GM19023 (cell line): ENCODE measurements around the gene FAM131A.

Experiments used
- ATAC-seq: cut with Tn5 transposase; IDR thresholded peaks from one replicate; pipeline ENCODE4 v1.9.1; 2021; ENCODE audit warnings: mild to moderate bottlenecking, moderate library complexity; ENCODE audit not compliant: unreplicated experiment

FAM131A gene

DNA sequence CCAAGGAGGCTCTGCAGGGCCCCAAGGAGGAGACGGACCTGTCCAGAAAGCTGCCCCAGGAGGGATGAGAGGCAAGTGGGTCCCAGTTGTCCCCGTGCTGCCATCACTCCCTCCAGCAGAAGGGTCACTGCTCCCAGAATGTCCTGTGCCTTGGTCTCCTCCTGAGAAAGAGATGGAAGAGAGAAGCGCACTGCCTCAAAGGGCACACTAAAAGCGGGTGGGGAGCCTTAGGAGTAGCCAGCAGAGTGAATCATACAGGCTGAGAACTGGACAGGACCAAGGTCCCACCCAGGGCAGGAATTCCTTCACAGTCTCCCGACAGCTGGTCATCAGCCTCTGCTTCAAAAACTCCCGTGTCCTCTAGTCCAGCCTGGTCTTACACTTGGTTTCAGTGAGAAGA is 36.0 kb downstream of the FAM131A start:
- ATAC-seq, result no peak

DNA sequence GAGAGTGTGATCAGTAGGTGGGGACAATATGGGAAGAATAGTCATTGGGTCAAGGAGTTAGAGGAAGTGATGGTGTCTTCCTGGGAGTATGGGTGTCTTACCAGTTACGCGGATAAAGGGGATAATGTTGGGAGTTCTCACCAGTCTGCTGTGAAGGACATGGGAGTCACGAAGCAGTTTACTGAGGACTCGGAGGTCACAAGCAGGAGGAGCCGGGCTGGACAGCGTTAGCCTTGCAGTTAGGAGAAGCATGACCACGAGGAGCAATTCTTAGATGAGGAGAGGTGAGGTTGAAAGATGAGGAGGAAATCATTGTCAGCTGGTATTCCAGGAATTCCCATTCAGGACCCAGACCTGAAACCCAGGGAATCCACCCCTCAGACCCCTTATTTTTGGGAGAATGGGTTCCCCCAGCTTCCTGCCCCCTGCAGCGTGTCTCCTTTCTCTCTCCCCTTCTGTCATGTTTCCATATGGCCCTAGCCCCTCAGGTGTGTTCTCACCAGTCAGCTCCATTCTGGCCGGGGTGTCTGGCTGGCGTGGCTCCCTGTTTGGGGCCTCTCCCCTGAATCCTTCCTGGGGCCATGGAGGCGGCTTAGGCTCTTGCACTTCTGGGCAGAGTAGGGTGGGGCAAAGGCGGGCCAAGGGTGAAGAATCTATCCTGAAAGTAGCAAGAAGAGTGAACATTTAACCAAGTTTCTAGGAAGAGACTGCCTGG is 38.5 kb downstream of the FAM131A start:
- ATAC-seq, result no peak

DNA sequence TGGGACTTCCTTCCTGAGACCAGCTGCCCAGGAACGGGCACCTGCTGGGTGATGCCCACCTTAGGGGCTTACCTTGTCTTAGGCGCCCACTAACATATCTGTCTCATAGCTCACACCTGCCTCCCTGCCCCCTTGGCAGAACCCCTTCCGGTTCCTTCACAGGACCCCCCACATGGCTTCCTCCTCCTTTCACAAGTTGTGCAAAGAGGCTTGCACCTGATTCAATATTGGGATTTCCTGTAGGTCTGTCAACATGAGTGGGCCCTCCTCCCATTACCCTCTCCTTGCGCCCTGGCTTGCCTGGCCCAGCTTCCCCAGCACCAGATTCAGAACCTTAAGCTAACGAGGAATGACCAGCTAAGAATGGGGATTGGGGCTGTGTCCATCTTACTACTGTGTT is 40.0 kb downstream of the FAM131A start:
- no peak for ATAC-seq

DNA sequence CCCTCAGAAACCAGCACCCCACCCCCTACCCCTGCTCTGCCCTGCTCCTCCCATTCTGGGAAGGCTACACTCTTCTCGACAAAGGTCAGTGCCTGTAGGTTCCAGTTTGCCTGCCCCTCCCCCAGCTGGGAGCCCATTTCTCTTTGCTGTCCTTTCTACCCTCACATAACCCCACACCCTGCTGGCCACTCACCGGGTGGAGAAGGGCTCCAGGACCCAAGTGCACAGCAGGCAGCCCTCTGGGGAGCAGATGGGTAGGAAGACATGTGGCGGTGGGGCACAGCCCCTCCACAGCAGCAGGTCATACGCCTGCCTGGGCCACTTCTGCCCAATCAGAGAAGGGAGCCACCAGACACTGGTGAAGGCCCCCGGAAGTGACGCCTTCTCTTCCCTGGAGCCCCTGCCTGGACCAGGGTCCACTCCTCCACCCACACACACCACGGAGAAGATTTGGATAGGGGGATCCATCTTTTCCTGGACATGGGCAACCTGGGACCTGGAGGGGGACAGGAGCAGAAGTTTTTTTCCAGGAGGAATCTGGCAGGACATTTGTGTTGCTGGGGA is 40.6 kb downstream of the FAM131A start, which contains the start of gene THPO:
Gene THPO, minus strand, starts transcription at position 326 of the 564 bp plus-strand sequence. CDS start 1,948 bp downstream, outside the sequence.
- no peak for ATAC-seq

DNA sequence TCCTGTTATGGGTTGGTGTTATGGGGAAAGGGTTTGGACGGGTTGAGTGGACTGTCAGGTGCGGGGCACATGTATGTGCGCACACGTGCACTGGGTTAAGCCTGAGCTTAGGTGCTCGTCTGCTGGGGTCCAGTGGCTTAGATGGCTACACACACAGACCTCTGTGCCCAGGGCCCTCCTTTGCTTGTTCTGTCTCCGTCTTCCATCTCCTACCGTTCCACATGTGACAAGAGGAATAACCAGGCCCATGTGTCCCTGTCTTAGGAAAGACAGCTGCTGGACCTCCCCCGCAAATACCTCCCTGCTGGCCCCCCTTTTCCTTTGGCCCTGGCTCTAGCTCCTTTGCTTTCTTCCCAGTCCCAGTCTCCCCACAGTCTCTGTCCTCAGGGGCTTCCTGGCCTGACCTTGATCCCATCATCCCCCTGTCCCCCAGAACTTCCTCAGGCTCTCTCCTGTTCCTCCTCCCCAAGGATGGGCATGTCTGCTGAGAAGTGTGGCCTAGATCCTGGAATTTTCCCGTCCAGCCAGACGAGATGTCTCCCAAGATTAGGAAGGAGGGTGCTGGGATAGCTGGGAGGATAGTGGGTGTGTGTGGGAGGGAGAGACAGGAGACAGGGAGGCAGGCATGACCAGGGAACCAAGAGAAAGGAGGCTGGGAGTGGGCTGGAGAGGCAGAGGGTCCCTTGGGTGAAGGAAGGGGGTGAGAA is 41.4 kb downstream of the FAM131A start:
- ATAC-seq, result no peak

DNA sequence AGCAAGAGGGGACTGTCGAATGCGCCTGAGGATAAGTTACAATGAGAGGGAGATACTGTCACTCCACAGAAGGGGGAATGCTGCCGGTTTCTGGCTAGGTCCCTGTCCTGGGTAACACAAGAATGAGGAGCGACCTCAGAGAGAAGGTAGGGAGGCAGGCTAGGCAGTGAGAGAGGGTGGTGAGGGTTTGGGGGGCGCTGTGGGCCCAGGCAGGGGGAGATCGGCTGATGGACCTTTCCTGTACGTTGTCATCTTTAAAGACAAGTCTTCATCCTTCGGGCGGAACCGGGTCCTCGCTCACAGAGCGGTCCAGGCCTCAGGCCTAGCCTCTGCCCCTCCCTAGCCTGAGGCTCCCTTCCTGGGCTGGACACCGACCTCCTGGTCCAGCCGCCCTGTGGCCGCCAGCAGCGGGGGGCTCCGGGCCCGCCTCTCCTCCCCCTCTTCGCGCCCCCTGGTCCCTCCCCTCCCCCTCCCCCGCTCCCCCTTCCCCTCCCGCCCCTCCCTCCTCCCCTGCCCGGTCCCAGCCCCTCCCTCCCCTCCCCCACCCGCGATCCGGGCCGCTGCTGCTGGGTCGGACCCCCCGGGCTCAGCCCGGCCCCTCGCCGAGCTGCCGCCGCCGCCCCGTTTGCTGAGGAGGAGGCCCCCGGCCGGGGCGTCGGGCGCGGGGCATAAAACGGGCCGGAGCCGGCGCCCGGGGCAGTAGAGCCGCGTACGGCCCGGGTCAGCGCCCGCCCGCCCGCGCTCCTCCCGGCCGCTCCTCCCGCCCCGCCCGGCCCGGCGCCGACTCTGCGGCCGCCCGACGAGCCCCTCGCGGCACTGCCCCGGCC is 42.2 kb downstream of the FAM131A start, which contains the start of gene CHRD:
Gene CHRD, plus strand, starts transcription at position 697 of the 827 bp plus-strand sequence. CDS start 265 bp downstream, outside the sequence.
- ATAC-seq, result no peak

DNA sequence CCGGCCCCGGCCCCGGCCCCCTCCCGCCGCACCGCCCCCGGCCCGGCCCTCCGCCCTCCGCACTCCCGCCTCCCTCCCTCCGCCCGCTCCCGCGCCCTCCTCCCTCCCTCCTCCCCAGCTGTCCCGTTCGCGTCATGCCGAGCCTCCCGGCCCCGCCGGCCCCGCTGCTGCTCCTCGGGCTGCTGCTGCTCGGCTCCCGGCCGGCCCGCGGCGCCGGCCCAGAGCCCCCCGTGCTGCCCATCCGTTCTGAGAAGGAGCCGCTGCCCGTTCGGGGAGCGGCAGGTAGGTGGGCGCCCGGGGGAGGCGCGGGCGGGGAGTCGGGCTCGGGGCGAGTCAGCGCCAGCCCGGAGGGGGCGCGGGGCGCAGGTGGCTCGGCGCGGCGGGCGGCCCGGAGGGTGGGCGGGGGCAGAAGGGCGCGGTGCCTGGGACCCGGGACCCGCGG is 42.8 kb downstream of the FAM131A start:
- no peak for ATAC-seq

DNA sequence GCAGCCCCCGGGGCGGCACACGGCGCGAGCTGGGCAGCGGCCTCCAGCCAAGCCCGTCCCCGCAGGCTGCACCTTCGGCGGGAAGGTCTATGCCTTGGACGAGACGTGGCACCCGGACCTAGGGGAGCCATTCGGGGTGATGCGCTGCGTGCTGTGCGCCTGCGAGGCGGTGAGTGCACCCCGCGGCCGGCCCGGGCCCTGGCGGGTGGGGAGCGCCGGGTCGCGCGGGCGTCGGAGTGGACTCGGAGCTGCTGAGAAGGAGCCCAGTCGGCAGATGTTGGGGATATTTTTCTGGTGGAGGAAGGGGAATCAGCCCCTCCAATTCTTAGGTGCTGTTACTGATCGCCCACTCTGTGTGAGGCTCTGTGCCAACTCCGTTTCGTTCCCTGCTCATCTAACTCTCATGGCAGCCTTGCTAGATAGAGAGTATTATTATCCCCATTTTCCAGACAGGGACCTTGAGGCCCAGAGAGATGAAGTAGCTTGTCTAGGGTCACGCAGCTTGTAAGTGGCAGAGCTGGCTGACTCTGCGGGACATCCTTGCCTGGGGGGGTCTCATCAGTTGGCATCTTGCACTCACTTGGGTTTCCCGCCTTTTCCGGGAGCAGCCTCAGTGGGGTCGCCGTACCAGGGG is 43.3 kb downstream of the FAM131A start:
- no peak for ATAC-seq

DNA sequence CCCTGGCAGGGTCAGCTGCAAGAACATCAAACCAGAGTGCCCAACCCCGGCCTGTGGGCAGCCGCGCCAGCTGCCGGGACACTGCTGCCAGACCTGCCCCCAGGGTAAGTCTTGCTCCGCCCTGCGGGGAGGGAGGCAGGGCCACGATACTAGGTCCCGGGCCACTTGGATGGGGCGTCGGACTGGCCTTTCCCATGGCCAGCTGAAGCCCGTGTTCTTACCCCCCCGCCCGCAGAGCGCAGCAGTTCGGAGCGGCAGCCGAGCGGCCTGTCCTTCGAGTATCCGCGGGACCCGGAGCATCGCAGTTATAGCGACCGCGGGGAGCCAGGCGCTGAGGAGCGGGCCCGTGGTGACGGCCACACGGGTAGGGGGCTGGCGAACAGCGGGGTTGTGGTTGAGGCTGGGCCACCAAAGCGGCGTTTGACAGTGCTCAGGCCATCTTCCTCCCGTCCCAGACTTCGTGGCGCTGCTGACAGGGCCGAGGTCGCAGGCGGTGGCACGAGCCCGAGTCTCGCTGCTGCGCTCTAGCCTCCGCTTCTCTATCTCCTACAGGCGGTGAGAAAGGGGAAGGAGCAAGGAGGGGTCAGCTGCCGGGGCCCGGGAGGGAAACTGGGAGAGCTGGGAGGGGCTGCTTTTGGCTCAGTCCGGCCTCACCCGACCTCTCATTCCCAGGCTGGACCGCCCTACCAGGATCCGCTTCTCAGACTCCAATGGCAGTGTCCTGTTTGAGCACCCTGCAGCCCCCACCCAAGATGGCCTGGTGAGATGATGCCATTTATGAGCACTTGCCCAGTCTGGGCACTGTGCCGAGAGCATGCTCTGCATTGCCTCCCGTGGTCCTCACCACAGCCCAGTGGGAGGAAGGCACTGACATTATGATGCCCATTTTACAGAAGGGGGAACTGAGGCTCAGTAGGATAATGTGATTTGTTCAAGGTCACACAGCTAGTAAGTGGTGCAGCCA is 44.1 kb downstream of the FAM131A start:
- ATAC-seq, result no peak

DNA sequence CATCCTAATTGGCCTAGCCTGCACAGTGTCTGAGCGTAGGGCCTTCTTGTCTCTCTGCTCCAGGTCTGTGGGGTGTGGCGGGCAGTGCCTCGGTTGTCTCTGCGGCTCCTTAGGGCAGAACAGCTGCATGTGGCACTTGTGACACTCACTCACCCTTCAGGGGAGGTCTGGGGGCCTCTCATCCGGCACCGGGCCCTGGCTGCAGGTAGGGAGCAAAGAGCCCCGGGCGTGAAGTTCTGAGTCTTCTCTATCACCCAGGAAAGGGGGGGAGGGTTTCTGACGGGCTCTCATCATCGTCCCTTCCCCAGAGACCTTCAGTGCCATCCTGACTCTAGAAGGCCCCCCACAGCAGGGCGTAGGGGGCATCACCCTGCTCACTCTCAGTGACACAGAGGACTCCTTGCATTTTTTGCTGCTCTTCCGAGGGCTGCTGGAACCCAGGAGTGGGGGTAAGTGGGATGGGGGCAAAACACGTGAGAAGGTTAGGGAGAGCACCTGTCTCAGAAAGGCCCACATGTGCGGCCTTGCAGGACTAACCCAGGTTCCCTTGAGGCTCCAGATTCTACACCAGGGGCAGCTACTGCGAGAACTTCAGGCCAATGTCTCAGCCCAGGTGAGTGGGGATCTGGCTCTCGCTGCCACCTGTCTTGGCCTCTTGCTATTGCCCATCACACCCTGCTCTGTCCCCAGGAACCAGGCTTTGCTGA is 45.1 kb downstream of the FAM131A start:
- ATAC-seq, result no peak

DNA sequence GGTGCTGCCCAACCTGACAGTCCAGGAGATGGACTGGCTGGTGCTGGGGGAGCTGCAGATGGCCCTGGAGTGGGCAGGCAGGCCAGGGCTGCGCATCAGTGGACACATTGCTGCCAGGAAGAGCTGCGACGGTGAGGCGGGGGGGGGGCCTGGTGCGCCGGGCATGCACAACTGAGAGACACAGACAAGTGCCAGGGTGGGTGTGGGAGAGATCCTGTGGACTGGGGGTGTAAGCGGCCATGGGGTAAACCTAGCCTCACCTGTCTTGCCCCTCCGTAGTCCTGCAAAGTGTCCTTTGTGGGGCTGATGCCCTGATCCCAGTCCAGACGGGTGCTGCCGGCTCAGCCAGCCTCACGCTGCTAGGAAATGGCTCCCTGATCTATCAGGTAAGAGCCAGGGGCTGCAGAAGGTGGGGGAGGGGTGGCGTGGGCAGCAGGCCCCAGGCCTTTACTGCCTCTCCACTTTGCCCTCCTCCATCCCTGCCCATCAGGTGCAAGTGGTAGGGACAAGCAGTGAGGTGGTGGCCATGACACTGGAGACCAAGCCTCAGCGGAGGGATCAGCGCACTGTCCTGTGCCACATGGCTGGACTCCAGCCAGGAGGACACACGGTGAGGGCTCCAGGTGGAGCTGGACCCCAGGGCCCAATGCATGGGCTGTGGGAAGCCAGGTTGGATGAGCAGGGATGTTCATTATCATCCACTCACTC is 45.8 kb downstream of the FAM131A start:
- no peak for ATAC-seq

DNA sequence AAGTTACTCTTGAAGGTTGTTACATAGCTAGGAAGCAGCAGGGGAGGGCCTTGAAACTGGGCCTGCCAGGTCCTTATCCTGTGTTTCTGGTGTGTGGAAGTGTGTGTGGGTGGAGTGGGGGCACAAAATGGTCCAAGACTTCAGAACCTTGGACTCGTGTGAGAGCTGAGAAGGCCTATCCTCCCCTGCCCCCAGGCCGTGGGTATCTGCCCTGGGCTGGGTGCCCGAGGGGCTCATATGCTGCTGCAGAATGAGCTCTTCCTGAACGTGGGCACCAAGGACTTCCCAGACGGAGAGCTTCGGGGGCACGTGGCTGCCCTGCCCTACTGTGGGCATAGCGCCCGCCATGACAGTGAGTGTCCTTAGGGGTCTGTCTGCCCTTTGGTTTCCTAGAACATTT is 46.9 kb downstream of the FAM131A start:
- ATAC-seq, result no peak

DNA sequence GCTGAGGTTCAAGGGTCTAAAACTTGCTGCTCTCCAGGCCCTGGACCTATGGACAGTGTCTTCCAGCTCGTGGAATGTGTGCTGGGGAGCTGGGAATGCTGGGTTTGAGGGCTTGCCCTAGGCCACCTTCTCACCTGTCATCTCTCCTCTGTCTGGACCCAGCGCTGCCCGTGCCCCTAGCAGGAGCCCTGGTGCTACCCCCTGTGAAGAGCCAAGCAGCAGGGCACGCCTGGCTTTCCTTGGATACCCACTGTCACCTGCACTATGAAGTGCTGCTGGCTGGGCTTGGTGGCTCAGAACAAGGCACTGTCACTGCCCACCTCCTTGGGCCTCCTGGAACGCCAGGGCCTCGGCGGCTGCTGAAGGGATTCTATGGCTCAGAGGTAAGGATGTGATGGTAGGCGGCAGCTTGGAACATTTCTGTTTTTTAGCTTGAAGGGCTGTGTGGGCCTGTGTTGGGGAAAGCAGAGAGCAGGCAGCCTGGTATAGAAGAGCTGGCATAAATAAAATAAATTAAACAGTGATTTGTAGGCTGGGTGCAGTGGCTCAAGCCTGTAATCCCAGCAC is 47.5 kb downstream of the FAM131A start:
- no peak for ATAC-seq

DNA sequence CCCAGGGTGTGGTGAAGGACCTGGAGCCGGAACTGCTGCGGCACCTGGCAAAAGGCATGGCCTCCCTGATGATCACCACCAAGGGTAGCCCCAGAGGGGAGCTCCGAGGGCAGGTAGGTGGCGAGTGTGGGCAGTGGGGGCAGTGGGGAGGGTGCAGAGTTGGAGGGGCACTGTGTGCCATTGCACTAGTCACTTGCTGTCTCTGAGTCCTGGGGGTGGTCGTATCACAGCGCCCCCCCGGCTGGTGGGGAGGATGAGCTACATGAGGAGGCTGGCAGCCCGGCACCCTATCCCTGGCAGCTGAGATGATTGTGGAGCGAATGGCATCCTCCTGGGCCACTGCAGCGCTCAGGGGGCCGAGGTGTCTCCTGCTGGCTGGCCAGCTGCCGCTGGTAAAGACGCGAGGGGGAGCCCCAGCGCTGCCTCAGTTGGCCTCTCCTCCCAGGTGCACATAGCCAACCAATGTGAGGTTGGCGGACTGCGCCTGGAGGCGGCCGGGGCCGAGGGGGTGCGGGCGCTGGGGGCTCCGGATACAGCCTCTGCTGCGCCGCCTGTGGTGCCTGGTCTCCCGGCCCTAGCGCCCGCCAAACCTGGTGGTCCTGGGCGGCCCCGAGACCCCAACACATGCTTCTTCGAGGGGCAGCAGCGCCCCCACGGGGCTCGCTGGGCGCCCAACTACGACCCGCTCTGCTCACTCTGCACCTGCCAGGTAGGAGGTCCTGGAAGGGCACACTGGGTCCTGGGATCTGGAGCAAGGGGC is 48.8 kb downstream of the FAM131A start:
- no peak for ATAC-seq

DNA sequence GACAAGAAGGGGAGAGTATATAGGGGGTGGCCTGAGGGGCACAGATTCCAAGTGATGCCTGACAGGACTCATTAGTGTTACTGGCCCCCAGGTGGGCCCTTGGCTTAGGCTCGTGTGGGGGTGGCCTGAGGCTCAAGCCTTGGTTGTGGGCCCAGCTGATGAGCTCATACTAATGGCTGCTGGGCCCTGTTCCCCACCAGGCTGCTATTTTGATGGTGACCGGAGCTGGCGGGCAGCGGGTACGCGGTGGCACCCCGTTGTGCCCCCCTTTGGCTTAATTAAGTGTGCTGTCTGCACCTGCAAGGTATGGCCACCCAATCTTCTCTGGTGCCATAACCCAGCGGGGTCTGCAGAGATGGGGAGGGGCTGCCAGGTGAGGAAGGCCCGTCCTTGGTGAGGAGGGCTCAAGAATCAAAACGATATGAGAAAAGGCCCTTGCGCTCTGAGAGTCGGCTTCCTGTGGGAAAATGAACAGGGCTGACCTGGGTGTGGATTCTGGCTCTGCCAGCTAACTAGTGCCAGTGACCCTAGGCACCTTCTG is 49.8 kb downstream of the FAM131A start:
- no peak for ATAC-seq

DNA sequence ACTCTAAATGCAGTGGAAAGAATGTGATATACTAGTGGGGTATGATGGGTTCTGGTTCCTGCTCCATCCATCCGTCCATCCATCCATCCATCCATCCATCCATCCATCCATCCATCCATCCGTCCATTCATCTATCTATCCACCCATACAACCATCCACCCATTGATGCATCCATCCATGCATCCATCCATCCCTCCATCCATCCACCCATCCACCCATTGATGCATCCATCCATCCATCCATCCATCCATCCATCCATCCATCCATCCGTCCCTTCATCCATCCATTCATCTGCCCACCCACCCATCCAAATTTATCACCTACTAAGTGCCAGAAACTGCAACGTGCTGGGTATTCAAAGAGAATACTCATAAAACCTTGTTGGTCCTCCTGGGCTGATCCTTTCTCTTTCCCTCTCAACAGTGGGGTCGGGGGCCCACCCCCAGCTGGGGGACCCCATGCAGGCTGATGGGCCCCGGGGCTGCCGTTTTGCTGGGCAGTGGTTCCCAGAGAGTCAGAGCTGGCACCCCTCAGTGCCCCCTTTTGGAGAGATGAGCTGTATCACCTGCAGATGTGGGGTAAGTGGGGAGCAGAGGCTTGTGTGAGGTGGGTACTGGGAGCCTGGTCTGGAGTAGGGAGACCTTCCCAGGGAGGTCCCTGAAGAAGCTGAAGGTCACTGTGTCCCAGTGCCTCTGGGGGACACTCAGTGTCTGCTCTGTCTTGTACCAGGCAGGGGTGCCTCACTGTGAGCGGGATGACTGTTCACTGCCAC is 51.0 kb downstream of the FAM131A start:
- ATAC-seq, result no peak
